Dedifferentiated amniotic fluid mesenchymal stem cell (primary cell): ENCODE data around the gene HDAC5.

ENCODE experiments used
- DNase-seq: peaks from one replicate; pipeline ENCODE4 v3.0.0-alpha.2; 2016; ENCODE audit errors: extremely low spot score

HDAC5 gene

GRCh38 chr17:44029736-44030135, 93.7 kb downstream of the HDAC5 start:
- DNase-seq = no peak
